COLO668 (cell line): ENCODE measurements around the gene GPC5.

ENCODE experiments used
- DNase-seq: peaks from one replicate; lab custom pipeline; 2025; ENCODE audit not compliant: unreplicated experiment; lab: John Stamatoyannopoulos, UW

The GPC5 gene

DNA sequence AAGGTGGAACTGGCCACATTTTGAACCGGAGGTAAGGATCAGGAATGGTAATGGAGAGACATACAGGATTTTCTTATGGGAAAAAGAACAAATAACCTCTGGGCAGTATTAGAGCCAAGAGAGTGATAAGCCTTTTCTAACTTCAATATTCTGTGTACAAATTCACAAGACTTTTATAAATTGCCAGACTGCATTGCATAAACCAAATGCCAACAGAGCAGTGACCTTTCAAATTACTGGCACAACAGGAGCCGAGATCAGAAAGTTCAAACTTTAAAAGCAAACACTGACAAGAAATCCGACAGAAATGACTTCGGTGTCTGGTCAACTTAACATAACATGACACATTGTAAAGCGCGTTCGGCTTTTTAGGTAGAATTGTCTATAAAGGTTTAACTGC lies 737.1 kb downstream of the GPC5 start:
- no peak for DNase-seq

DNA sequence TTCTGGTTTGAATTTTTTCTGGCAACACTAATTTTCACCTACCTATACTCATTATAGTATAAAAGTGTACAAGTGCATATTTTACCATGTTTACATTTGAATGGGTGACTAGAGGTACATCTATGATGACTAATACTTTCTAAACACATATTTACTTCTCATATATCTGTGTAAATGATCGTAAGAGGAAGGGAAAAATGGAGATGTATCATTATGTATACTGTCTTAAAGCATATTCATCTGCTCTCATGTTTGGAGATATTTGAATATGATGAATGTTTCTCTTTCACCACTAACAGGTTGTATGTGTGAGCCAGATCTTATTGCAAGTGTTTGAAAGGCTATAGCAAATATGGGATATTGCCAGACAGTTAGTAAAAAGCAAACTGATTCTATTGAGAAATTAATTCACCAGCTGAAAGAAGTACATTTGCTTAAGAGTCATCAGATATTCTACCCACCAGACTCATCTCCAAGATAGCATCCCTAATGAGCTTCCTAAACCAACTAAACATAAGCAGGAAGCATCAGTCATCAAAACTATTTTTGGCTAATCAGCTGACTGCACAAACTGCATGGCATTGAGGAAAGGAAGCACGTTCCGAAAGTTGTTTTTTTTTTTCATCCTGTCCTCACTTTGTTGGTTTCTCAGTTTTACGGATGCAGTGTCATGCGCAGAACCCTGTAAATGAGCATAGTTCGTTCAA lies 738.2 kb downstream of the GPC5 start:
- no peak for DNase-seq

DNA sequence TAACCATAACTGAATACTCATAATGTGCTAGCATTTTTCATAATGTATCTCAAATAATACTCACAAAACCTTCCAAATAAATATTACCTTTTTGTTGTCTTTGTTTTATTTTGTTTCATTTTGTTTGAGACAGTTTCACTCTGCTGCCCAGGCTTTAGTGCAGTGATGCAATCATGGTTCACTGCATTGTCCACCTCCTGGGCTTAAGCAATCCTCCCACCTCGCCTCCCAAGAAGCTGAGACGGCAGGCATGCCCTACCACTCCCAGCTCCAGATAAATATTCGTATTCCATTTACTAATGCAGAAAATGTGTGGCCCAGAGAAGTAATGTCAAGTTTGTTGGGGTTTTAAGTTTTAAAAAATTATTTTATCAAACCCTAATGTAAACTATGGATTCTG lies 739.1 kb downstream of the GPC5 start:
- no peak for DNase-seq

DNA sequence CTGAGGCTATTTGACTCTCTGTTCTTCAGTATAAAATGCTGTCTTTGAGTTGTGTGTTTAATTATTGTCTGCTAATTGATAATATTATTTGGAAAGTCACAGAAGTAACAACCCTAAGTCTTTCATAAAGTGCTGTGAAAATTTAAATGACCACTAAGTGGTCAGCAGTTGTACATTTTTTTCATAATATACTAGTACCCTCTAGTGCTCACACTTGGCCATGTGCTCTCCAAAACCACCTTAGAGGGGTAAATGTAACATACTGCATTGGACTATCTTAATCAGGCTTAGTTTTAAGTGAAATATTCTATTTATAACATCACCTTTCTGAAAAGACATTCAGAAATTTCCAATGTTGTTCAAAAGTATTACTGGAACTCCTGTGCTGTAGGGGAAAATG lies 745.3 kb downstream of the GPC5 start:
- DNase-seq, result no peak

DNA sequence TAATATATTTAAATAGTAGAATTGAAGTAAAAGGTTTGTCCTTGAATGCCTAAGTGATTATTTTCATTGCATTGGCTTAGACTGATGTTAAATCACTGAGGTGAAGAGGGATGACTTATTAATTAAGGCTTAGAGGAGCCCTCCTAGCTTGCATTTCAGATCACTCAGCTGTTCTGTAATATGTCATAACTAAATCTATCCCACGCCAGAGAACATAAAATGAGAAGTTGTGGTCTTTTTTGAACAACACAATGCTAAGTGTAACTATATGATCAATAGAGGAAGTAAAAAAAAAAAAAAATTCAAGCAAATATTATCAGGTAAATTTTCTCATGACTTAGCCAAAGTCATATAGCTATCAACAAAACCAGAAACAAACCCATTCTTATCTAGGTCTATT lies 752.2 kb downstream of the GPC5 start:
- no peak for DNase-seq

DNA sequence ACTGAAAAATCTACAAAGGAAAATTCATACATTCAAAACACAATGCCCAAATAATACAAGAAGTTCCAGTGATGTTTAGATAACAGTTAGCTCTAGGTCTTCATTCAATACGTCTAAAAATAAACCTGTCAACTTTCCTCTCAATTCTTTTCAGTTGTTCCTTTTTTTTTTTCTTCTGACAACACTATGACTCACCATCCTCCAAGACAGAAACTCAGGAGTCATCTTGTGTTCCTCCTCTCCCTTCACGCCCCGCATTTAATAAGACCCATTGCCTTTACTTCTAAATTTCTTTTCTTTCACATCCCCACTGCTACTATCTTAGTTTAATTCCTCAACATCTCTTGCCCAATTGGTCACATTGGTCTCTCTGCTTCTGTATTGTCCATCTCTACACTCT lies 759.9 kb downstream of the GPC5 start:
- no peak for DNase-seq

DNA sequence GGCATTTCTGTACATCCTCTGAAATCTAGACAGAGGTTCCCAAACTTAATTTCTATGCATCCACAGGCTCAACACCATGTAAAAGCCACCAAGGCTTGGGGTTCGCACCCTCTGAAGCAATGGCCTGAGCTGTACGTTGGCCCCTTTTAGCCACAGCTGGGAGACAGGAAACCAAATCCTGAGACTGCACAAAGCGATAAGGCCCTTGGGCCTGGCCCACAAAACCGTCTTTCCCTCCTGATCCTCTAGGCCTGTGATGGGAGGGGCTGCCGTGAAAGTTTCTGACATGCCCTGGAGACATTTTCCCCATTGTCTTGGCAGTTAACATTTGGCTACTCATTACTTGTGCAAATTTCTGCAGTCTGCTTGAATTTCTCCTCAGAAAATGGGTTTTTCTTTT lies 766.4 kb downstream of the GPC5 start:
- DNase-seq, result no peak

DNA sequence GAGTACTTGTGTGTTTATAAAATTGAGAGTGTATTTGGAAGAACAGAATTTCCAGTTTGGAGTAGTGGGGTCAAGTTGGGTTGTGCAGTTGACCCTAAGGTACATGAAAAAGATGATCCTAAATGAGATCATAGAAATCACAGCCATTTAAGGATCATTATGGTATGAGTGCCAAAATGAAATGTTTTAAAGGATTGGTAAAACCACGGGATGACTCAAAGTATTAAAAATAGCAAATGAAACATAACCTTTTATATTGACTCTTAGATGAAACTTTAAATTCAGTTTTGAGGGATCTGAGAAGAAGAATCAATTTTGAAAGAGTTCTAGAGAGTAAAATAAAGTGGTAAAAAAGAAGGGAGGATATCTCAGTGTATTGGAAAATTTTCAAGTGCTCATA lies 773.8 kb downstream of the GPC5 start:
- no peak for DNase-seq

DNA sequence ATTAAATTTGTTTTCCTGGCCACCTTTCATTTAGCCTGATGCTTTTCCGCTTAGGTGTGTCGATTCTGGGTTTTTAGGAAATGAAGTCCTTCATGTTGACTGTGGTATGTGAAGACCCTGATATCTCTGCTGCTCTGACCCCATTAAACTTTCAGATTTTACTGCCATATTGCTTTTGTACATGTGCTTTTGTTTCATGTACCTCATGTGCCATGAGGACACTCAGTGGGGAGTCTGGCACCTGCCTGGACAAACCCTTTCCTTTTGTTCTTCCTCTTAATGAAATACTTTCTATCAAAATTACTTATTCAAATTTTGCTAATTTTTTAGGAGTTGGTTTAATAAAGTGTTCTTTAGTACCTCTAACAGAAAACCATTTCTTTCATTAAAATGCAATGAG lies 774.8 kb downstream of the GPC5 start:
- DNase-seq, result no peak

DNA sequence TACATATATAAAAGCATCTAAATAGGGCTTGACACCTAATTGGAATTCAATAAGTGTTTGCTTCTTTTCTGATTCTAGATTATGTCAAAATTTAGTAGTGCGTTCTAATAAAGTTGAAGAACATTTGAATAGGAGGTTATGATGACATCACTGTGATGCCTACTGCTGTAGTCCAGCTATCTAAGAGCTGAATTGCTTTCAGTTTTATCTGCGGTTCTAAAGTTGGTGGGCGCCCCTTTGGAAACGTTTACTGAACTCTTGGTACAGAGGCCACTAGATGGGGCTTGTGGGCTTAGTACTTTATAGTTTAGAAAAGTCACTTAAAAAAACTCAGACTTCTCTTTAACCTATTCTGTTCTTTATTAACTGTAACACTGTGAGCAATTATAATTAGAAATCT lies 776.9 kb downstream of the GPC5 start:
- peak; percentile 55 for DNase-seq

DNA sequence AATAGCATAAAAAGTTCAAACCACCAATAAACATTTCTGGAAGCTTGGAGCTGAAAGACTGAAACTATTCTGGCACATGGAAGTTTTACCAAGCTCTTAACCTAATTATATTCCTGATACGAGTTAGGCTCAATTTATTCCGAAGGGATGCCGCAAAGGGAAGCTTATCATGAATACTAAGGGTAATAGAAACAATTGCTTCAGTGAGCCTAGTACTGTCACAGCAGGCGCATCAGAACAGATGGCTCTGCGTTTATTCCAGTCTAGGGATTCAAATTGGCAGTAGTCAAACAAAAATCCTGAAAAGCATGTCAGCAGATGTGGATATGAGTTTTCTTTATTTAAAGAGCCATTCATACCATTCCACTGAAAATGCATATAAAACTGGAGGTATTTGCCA lies 779.5 kb downstream of the GPC5 start:
- no peak for DNase-seq

DNA sequence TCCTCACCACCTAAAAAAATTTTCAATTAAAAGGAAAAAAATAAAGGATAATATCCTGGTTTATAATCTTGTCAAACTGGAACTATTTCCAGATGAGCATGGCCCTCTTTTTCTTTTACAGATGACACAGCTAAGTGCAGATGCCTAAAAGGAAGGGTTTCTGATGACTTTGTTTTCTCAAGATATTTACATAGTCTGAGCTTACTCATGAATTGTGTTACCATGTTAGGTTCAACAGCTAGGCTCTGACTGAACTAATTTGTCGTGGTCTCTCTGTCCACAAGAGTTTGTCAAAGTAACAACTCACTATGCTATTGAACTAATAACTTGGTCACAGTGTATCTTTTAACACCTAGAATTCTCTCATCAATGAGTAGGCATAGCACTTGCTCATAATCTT lies 780.8 kb downstream of the GPC5 start:
- DNase-seq, result no peak

DNA sequence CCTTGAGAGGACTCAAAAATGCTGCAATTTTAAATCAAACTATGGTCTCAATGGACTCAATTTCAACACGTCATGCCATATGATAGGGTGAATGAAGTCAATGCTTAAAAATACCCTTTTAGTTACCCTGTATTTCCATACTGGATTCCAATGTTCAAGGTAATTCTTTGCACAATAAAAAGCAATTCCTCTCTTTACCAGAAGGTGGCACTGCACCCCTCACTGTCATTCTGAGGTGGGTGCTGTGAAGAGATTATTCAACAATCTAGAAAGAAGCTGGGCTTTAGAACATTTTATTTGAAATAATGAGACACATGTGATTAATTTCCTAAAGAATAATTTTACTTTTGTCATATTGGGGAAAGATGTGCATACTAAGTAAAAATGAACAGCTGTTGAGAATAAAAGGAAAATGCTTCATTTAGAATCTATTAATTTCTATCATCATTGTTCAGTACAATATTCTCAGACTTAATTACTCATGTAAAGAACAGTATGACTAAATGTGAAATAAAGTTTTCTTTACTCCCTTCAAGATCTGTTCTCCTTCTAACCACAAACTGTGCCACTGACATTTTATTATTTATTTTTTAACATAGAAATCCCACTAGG lies 789.1 kb downstream of the GPC5 start:
- DNase-seq, result peak; percentile 55

DNA sequence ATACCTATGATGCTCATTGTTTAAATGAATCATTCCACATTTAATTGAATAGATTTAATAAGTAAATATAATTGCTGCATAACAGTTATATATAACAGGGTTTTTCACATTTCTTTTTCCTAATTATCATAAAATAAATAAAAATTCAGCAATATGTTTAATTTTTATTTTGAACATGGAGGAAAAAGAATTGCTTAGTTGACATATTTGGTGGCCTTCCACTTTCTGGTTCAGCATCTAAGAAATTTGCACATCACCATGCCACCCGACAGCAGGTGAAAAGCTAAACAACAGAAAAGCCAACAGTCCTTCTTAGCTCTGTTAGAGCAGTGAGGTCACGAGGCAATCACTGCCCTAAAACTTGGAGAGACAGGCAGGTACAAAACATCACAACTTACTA lies 790.2 kb downstream of the GPC5 start:
- no peak for DNase-seq

DNA sequence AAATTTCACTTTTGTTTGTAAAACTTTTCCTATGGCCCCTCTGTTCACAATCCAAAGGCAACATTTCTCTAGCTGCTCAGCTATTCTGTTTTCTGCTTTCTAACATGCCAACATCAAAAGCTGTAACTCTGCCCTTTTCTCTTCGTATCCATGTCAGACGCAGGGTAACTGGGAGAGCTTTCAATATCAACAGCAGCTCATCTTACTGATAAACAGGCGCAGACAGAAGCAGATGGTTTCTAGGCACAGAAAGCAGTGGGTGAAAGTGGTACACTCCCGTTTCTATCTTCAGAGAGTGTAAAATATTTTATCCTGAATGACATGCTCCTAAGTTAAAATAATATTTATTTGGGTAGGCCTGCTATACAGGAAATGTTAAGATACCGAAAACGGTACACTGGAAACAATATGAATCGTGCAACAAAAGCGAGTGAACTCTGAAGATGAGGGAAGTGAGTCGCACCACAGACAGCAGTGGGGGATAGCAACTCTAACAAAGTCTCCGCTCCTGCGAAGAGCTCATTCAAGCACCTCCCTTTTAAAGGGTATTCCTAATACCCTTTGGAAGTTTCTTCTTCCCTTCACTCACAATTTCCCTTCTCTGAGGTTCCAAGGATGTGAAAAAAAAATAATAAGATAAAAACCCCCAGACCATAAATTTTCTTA lies 798.3 kb downstream of the GPC5 start:
- DNase-seq, result no peak

DNA sequence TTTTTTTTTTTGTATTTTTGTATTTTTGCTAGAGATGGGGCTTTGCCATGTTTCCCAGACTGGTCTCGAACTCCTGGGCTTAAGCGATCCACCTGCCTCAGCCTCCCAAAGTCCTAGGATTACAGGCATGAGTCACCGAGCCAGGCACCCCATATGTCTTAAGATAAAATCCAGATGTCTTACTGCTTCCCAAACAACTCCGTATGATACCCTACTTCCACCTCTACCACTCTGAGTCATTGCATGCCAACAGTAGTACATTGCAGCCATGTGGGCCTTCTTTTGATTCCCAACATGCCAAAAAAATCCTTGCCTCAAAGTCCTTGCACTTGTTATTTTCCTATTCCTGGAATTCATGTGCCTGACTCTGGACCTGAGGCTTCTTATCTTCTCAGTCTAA lies 799.2 kb downstream of the GPC5 start:
- DNase-seq, result no peak

DNA sequence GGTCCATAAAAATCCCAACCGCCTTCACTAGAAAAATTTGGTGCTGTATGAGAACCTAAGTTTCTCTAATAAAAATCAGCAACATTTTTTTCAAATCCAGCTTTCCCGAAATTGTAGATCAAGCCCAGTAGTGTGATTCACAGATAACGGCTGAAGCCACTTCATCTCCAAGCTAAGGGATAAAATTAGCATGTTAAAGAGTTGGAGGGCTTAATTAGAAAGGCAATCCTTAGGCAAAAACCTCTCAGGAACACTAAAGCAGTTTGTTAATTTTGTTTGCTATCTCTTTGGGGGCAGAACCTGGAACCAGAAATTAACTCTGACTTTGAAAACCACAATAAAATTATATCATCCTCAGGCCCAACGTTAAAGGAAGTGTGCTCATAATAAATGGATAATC lies 820.2 kb downstream of the GPC5 start:
- no peak for DNase-seq

DNA sequence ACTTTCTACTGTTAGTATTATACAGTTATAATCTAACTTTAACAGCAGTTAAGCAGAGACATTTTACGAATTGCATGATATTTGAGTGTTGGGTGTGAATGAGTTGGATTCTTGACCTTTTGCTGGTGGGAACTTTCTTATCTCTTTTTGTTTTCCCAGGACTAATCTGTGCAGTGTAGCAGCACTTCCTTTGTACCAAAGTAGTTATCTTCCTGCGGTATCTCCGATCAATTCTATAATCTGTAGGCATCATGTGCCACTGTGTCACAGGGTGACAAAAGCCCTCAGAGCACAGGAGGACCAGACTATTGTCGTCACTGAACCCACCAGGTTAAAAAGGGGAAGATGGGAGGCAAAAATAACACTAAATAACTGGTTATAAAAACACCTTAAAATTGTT lies 823.5 kb downstream of the GPC5 start:
- DNase-seq, result no peak

DNA sequence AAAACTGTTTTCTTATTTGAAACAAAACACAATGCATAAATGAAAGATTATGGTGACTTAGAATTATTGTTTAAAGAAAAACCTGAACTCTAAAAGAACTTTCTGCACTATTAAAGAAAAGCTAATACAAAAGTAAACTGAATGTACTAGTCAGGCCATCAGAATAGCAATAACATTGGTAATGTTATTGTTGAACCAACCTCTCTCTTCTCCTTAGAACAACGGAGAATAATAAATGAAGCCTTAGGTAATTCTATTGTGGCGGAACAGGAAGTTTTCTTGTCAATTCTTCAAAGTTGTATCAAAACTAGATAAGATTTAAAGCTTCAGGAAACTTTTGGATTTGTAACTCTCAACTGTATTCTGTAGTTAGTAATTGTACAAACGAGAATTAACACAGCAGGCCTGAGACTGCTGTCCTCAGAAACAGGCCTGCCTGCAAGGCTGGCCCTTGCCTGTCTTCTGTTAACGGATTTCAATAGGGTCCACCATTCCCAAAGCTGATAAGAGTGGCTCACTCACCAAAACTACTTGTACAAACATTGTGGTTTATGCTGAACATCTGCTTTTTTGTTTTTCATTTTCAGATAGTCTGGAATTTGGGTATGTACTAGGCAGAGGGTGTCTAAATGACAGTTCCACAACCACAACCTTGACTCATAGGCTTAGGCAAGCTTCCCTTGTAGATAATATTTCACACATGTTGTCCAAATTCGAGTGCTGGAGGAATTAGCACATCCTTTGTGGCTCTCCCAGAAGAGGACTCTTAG lies 825.8 kb downstream of the GPC5 start:
- no peak for DNase-seq

DNA sequence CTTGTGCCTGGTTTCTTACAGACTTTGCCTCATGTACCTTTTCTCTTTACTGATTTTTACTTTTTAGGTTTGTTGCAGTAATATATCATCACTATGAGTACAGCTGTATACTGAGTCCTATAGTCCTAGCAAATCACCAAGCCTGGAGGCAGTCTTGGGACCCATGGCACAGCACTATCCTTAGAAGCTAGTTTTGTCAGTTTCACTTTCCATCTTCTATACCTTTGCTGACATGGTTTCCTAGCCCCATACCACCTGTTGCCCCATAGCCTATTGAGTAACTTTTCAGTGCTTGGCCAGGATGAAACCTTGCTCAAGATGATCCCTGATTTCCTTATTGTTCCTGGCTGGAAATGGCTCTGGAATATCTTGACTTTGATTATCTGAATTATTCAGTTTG lies 826.4 kb downstream of the GPC5 start:
- no peak for DNase-seq

DNA sequence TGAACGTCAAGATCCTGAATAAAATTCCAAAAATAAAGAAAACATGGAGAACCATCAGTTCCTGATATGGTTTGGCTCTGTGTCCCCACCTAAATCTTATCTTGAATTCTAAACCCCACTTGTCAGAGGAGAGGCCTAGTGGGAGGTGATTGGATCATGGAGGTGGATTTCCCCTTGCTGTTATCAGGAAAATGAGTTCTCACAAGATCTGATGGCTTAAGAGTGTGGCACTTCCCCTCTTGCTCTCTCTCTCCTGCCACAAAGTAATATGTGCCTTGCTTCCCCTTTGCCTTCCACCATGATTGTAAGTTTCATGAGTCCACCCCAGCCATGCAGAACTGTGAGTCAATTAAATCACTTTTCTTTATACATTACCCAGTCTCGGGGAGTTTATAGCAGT lies 827.4 kb downstream of the GPC5 start:
- no peak for DNase-seq

DNA sequence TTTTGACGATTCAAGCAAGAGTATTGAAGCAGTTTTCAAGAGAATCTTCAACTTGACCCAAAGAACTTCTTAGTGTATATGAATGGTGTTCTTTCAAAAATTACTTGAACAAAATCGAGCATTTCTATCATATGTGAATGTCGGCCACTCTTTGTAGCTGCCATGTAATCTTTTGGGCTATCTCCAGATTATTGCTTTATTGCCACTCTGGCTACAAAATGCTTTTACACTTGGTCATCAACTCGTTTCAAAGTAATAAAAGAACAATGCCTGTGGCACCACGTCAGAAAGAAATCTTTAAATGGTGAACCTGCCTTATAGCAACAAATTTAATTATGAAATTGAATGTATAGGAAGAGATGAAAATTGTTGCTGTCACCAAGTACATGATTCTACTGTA lies 834.5 kb downstream of the GPC5 start:
- no peak for DNase-seq
